ENCODE results near the gene GAS7. TPM values are rescaled to one million over a fixed set of nuclear protein-coding genes. Genes with fewer than 3 reads are reported as not detected.

The GAS7 gene
- total and polyA plus RNA-seq, 2 experiments from 2014 or later: 1.9 to 10.7 TPM

DNA sequence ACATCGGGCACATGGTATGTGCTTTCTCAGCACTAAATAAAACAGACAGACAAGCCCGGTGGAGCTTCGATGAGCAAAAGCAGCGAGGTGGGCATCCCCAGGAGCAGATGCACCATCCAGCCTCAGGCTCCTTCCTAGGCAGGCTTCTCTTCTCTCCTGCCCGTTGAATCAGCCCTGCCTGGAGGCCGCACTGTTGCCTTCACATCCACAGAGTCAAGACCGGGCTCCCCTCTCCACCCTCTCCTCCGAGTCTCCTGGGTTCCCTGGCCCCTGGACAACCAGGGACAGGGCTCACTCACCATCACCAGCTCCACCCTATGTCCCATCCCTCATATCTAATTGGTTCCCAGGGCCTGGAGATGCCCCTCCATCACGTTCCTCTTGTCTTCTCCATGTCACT, 213.6 kb downstream of the GAS7 start:
- no peak overlapping the region for H3K4me2 ChIP-seq
- no peak for DNase-seq (ENCODE audit: low spot score)
- H3K4me3 ChIP-seq: no peak overlapping the region
- Mint-ChIP-seq H3K9me3 (peaks cover 6% of the 10 kb centered on the region; the same call in 2 of the 3 replicates), H3K4me1 (peaks cover 3% of the 10 kb centered on the region; the same call in 2 of the 3 replicates), H3K27ac (no peak overlapping the region), H3K36me3 (ENCODE audit: low read depth) (no peaks in the 10 kb centered on the region), H3K27me3 (ENCODE audit: insufficient read depth, low read depth, poor library complexity) (peaks cover 16% of the 10 kb centered on the region), H3K4me3 (no peak overlapping the region)
- ATAC-seq: no peak
- H3K36me3 ChIP-seq (ENCODE audit: insufficient read depth): no peaks in the 10 kb centered on the region
- H4K20me1 ChIP-seq (replicated peaks; ENCODE audit: insufficient read depth): no peaks in the 10 kb centered on the region
- H3K4me1 ChIP-seq (ENCODE audit: insufficient read depth): no peaks in the 10 kb centered on the region
- no peak overlapping the region for H3K27ac ChIP-seq (ENCODE audit: low read depth)
- no peak for TF ChIP-seq REST (IDR thresholded peaks at IDR 0.05; ENCODE audit: unreplicated experiment)
- no peak for TF ChIP-seq EZH2 (IDR thresholded peaks at IDR 0.05; ENCODE audit: low read depth, unreplicated experiment)
- TF ChIP-seq, protein P1, sequence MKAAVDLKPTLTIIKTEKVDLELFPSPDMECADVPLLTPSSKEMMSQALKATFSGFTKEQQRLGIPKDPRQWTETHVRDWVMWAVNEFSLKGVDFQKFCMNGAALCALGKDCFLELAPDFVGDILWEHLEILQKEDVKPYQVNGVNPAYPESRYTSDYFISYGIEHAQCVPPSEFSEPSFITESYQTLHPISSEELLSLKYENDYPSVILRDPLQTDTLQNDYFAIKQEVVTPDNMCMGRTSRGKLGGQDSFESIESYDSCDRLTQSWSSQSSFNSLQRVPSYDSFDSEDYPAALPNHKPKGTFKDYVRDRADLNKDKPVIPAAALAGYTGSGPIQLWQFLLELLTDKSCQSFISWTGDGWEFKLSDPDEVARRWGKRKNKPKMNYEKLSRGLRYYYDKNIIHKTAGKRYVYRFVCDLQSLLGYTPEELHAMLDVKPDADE (IDR thresholded peaks at IDR 0.05): no peak
- no peak for TF ChIP-seq JUNB (IDR thresholded peaks at IDR 0.05; ENCODE audit: unreplicated experiment)
- TF ChIP-seq STAT1 (IDR thresholded peaks at IDR 0.05; ENCODE audit: unreplicated experiment): no peak
- TF ChIP-seq NANOG (IDR thresholded peaks at IDR 0.05; ENCODE audit: borderline replicate concordance): no peak
- TF ChIP-seq ZNF114 (CRISPR knock-in tag; IDR thresholded peaks at IDR 0.05): no peak
- no peak for TF ChIP-seq POLR2AphosphoS5 (IDR thresholded peaks at IDR 0.05; ENCODE audit: low read depth)
- no peaks in the 10 kb centered on the region for H3F3A ChIP-seq (replicated peaks; ENCODE audit: low read depth)
- no peak overlapping the region for H2AFZ ChIP-seq
- H3K9me2 ChIP-seq (ENCODE audit: insufficient read depth): no peaks in the 10 kb centered on the region
- H3K79me2 ChIP-seq (replicated peaks; ENCODE audit: insufficient read depth): no peaks in the 10 kb centered on the region
- H3K27me3 ChIP-seq (ENCODE audit: insufficient read depth): no peaks in the 10 kb centered on the region

- Histone ChIP-seq H3K27ac (ENCODE audit: low read depth) (no peak overlapping the region), H3K9me2 (ENCODE audit: insufficient read depth) (no peaks in the 10 kb centered on the region), H3K4me2 (no peak overlapping the region), H3K79me2 (replicated peaks; ENCODE audit: insufficient read depth) (no peaks in the 10 kb centered on the region), H4K20me1 (replicated peaks; ENCODE audit: insufficient read depth) (no peaks in the 10 kb centered on the region), H3K36me3 (ENCODE audit: insufficient read depth) (no peaks in the 10 kb centered on the region), H3K4me3 (no peak overlapping the region), H3F3A (replicated peaks; ENCODE audit: low read depth) (no peaks in the 10 kb centered on the region), H2AFZ (no peak overlapping the region), H3K4me1 (ENCODE audit: insufficient read depth) (no peaks in the 10 kb centered on the region), H3K27me3 (ENCODE audit: insufficient read depth) (no peaks in the 10 kb centered on the region)
- ATAC-seq: peak; percentile 92
- H3K4me1 Mint-ChIP-seq: peaks cover 3% of the 10 kb centered on the region; the same call in 2 of the 3 replicates
- no peak overlapping the region for H3K4me3 Mint-ChIP-seq
- peak overlapping the region; percentile 75; the same call in 1 of the 2 replicates for H3K27ac Mint-ChIP-seq
- H3K27me3 Mint-ChIP-seq (ENCODE audit: insufficient read depth, low read depth, poor library complexity): peaks cover 16% of the 10 kb centered on the region
- no peaks in the 10 kb centered on the region for H3K36me3 Mint-ChIP-seq (ENCODE audit: low read depth)
- peak; percentile 82 for DNase-seq (ENCODE audit: low spot score)
- H3K9me3 Mint-ChIP-seq: no peaks in the 10 kb centered on the region; the same call in 1 of the 3 replicates
- TF ChIP-seq ZNF331 (CRISPR knock-in tag; IDR thresholded peaks at IDR 0.05; ENCODE audit: low read depth) (no peak), STAT1 (IDR thresholded peaks at IDR 0.05; ENCODE audit: unreplicated experiment) (no peak), CTCF (conservative IDR thresholded peaks at IDR 0.05; ENCODE audit: low read depth in 2 of 2) (peak; percentile 72), CREB1 (CRISPR knock-in tag; IDR thresholded peaks at IDR 0.05; ENCODE audit: low read depth) (no peak), JUNB (IDR thresholded peaks at IDR 0.05; ENCODE audit: unreplicated experiment) (no peak)
- TF ChIP-seq, protein P1 (IDR thresholded peaks at IDR 0.05): no peak
These were observed 216.2 kb downstream of the GAS7 start for GRCh38 chr17:9982159-9982558.
